Neural cell (in vitro differentiated cells): ENCODE results near the gene ADGRE2. TPM values are rescaled to one million over a fixed set of nuclear protein-coding genes. Genes with fewer than 3 reads are reported as not detected.

Source experiments
- H2AFZ ChIP-seq: fragments of 200-600, 300-800 bp; sonication (generic), shearing (Covaris generic); 2 replicates; pipeline ENCODE4 v1.6.0; 2014; ENCODE audit warnings: low read depth, mild to moderate bottlenecking, antibody characterized with exemption, low read length, moderate library complexity
- H3F3A ChIP-seq: fragments of 200-600 bp; shearing (Covaris generic); 2 replicates; pipeline ENCODE4 v1.6.1; 2016; ENCODE audit warnings: mild to moderate bottlenecking, moderate library complexity, mixed read lengths, antibody characterized with exemption, low read length; ENCODE audit not compliant: insufficient read depth, poor library complexity, severe bottlenecking
- H3K27ac ChIP-seq: fragments of 200-600, 300-800 bp; sonication (generic), shearing (Covaris generic); 2 replicates; pipeline ENCODE4 v1.5.1; 2014; ENCODE audit warnings: mild to moderate bottlenecking, low read length, moderate library complexity
- H3K27me3 ChIP-seq: fragments of 300-800, 200-600 bp; sonication (generic), shearing (Covaris generic); 2 replicates; pipeline ENCODE4 v1.6.0; 2014; ENCODE audit warnings: mild to moderate bottlenecking, low read depth, low read length, moderate library complexity; ENCODE audit not compliant: insufficient read depth
- H3K36me3 ChIP-seq: fragments of 300-800, 200-600 bp; sonication (generic), shearing (Covaris generic); 2 replicates; pipeline ENCODE4 v1.5.1; 2014; ENCODE audit warnings: mild to moderate bottlenecking, antibody characterized with exemption, low read length, moderate library complexity; ENCODE audit not compliant: insufficient read depth
- H3K4me2 ChIP-seq: fragments of 300-800, 200-600 bp; sonication (generic), shearing (Covaris generic); 2 replicates; pipeline ENCODE4 v1.6.0; 2014; ENCODE audit warnings: mild to moderate bottlenecking, low read length
- H3K4me3 ChIP-seq: fragments of 300-800, 200-600 bp; sonication (generic), shearing (Covaris generic); 2 replicates; pipeline ENCODE4 v1.5.1; 2014; ENCODE audit warnings: mild to moderate bottlenecking, low read length, moderate library complexity
- H3K79me2 ChIP-seq: fragments of 200-600 bp; shearing (Covaris generic); replicated peaks from 2 replicates; pipeline ENCODE4 v1.6.0; 2014; ENCODE audit warnings: mild to moderate bottlenecking, low read length, moderate library complexity; ENCODE audit not compliant: insufficient read depth
- H3K9ac ChIP-seq: fragments of 300-800, 200-600 bp; sonication (generic), shearing (Covaris generic); 2 replicates; pipeline ENCODE4 v1.6.1; 2016; ENCODE audit warnings: mild to moderate bottlenecking, low read length, mixed read lengths
- H3K9me2 ChIP-seq: fragments of 200-600 bp; shearing (Covaris generic); 2 replicates; pipeline ENCODE4 v1.6.1; 2016; ENCODE audit warnings: mild to moderate bottlenecking, low read length, mixed read lengths; ENCODE audit not compliant: insufficient read depth
- H3K9me3 ChIP-seq: fragments of 200-600, 300-800 bp; sonication (generic), shearing (Covaris generic); 2 replicates; pipeline ENCODE4 v1.6.1; 2016; ENCODE audit warnings: mild to moderate bottlenecking, mixed run types, low read length, moderate library complexity, mixed read lengths
- H4K20me1 ChIP-seq: fragments of 200-600 bp; shearing (Covaris generic); 2 replicates; pipeline ENCODE4 v1.6.1; 2016; ENCODE audit warnings: mild to moderate bottlenecking, mixed run types; ENCODE audit not compliant: insufficient read depth
- EP300 ChIP-seq: fragments of 450-650 bp; conservative IDR thresholded peaks from 2 replicates; pipeline ENCODE4 v1.6.1; 2014; ENCODE audit warnings: antibody characterized with exemption, mild to moderate bottlenecking, moderate library complexity; ENCODE audit not compliant: poor library complexity, severe bottlenecking
- EZH2 ChIP-seq: fragments of 200-600, 300-800 bp; shearing (Covaris generic), sonication (generic); IDR thresholded peaks from 2 replicates; pipeline ENCODE4 v1.6.1; 2014; ENCODE audit warnings: antibody characterized with exemption, low read length, borderline replicate concordance, mild to moderate bottlenecking; ENCODE audit not compliant: insufficient read depth, poor library complexity, severe bottlenecking
- MXI1 ChIP-seq: fragments of 450-650 bp; conservative IDR thresholded peaks from 2 replicates; pipeline ENCODE4 v1.6.1; 2014; ENCODE audit warnings: antibody characterized with exemption, mild to moderate bottlenecking; ENCODE audit not compliant: poor library complexity, severe bottlenecking
- POLR2AphosphoS5 ChIP-seq: IDR thresholded peaks from 2 replicates; pipeline ENCODE4 v1.6.1; 2012
- RAD21 ChIP-seq: fragments of 450-650 bp; conservative IDR thresholded peaks from 2 replicates; pipeline ENCODE4 v1.6.1; 2014; ENCODE audit warnings: antibody characterized with exemption, mild to moderate bottlenecking, moderate library complexity
- SMC3 ChIP-seq: fragments of 450-650 bp; conservative IDR thresholded peaks from 2 replicates; pipeline ENCODE4 v1.6.1; 2014; ENCODE audit warnings: antibody characterized with exemption, mild to moderate bottlenecking, moderate library complexity; ENCODE audit not compliant: poor library complexity
- TAF1 ChIP-seq: IDR thresholded peaks from 2 replicates; pipeline ENCODE4 v1.6.1; 2012; ENCODE audit warnings: low read depth
- polyA plus RNA-seq: library from polyadenylated mRNA; depleted of rRNA; stranded (reverse); fragments of >200 nt; gene quantifications from 2 replicates; pipeline ENCODE4 v1.2.3, GENCODE V29; 2014
- TF ChIP-seq, protein P1 (sequence below): IDR thresholded peaks from 2 replicates; pipeline ENCODE4 v1.6.1; 2012; ENCODE audit warnings: borderline replicate concordance
- TF ChIP-seq, protein P2 (sequence below): fragments of 450-650 bp; IDR thresholded peaks from 2 replicates; pipeline ENCODE4 v1.5.1; 2014; ENCODE audit warnings: antibody characterized with exemption, mild to moderate bottlenecking, moderate library complexity; ENCODE audit not compliant: poor library complexity, severe bottlenecking

Gene ADGRE2
- polyA plus RNA-seq, 1 donor from 2014 or later: not detected

DNA sequence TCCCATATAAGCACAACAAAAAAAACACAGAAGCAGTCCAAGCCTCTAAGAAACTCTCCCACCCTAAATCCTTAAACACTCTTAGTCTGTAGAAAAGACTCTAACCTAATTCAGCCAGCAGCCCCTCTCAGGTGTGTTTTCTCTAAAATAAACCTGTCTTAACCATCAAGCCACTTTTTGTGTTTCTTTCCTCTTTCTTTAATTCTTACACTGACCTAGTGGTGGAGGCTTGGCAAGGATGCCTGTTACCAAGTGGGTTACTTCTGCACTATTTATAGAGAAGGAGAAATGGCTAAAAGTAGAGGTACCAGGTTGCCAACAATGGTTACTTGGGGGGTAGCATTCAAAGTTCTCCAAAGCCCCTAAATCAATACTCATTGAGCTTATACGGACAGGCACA lies 44.8 kb downstream of the ADGRE2 start:
- H3F3A ChIP-seq: no peaks in the 10 kb centered on the region
- H3K27ac ChIP-seq: no peak overlapping the region

DNA sequence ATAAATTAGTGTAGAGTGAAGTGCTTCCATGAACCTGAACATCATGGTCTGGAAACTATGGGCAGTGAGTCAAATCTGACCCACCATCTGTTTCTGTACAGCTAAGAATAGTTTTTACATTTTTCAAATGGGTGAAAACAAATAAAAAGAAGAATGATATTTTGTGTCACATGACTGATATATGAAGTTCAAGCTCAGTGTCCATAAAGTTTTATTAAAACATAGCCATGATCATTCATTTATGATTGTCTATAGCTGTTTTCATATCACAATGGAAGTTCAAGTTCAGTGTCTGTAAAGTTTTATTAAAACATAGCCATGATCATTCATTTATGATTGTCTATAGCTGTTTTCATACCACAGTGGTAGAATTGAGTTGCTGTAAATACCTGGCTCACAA lies 45.9 kb downstream of the ADGRE2 start:
- Histone ChIP-seq H3F3A (no peaks in the 10 kb centered on the region), H2AFZ (no peak overlapping the region), H3K9ac (no peak overlapping the region), H4K20me1 (no peaks in the 10 kb centered on the region), H3K9me3 (no peaks in the 10 kb centered on the region), H3K27ac (no peak overlapping the region), H3K4me3 (no peak overlapping the region), H3K36me3 (no peaks in the 10 kb centered on the region), H3K79me2 (no peaks in the 10 kb centered on the region), H3K4me2 (no peak overlapping the region), H3K9me2 (no peaks in the 10 kb centered on the region), H3K27me3 (no peaks in the 10 kb centered on the region)
- TF ChIP-seq, protein P1, sequence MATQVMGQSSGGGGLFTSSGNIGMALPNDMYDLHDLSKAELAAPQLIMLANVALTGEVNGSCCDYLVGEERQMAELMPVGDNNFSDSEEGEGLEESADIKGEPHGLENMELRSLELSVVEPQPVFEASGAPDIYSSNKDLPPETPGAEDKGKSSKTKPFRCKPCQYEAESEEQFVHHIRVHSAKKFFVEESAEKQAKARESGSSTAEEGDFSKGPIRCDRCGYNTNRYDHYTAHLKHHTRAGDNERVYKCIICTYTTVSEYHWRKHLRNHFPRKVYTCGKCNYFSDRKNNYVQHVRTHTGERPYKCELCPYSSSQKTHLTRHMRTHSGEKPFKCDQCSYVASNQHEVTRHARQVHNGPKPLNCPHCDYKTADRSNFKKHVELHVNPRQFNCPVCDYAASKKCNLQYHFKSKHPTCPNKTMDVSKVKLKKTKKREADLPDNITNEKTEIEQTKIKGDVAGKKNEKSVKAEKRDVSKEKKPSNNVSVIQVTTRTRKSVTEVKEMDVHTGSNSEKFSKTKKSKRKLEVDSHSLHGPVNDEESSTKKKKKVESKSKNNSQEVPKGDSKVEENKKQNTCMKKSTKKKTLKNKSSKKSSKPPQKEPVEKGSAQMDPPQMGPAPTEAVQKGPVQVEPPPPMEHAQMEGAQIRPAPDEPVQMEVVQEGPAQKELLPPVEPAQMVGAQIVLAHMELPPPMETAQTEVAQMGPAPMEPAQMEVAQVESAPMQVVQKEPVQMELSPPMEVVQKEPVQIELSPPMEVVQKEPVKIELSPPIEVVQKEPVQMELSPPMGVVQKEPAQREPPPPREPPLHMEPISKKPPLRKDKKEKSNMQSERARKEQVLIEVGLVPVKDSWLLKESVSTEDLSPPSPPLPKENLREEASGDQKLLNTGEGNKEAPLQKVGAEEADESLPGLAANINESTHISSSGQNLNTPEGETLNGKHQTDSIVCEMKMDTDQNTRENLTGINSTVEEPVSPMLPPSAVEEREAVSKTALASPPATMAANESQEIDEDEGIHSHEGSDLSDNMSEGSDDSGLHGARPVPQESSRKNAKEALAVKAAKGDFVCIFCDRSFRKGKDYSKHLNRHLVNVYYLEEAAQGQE: no peak
- no peak for TF ChIP-seq SMC3
- no peak for TF ChIP-seq EZH2
- TF ChIP-seq, protein P2, sequence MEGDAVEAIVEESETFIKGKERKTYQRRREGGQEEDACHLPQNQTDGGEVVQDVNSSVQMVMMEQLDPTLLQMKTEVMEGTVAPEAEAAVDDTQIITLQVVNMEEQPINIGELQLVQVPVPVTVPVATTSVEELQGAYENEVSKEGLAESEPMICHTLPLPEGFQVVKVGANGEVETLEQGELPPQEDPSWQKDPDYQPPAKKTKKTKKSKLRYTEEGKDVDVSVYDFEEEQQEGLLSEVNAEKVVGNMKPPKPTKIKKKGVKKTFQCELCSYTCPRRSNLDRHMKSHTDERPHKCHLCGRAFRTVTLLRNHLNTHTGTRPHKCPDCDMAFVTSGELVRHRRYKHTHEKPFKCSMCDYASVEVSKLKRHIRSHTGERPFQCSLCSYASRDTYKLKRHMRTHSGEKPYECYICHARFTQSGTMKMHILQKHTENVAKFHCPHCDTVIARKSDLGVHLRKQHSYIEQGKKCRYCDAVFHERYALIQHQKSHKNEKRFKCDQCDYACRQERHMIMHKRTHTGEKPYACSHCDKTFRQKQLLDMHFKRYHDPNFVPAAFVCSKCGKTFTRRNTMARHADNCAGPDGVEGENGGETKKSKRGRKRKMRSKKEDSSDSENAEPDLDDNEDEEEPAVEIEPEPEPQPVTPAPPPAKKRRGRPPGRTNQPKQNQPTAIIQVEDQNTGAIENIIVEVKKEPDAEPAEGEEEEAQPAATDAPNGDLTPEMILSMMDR: no peak
- no peak for TF ChIP-seq MXI1
- no peak for TF ChIP-seq RAD21
- TF ChIP-seq TAF1: no peak
- TF ChIP-seq POLR2AphosphoS5: no peak
- no peak for TF ChIP-seq EP300

More for the DNA sequence above, 44.8 kb downstream of the ADGRE2 start:
- TF ChIP-seq EP300: no peak
- TF ChIP-seq POLR2AphosphoS5: no peak
- TF ChIP-seq EZH2: no peak
- TF ChIP-seq, protein P1: no peak
- no peak for TF ChIP-seq TAF1
- TF ChIP-seq SMC3: no peak
- TF ChIP-seq RAD21: no peak
- no peak for TF ChIP-seq MXI1
- TF ChIP-seq, protein P2: no peak
- no peak overlapping the region for H2AFZ ChIP-seq
- no peak overlapping the region for H3K9ac ChIP-seq
- no peaks in the 10 kb centered on the region for H3K36me3 ChIP-seq
- no peak overlapping the region for H3K4me3 ChIP-seq
- H4K20me1 ChIP-seq: no peaks in the 10 kb centered on the region
- H3K9me2 ChIP-seq: no peaks in the 10 kb centered on the region
- H3K9me3 ChIP-seq: no peaks in the 10 kb centered on the region
- H3K27me3 ChIP-seq: no peaks in the 10 kb centered on the region
- H3K4me2 ChIP-seq: no peak overlapping the region
- H3K79me2 ChIP-seq: no peaks in the 10 kb centered on the region
